ENCODE results near the gene FBXW11.
"Not testable (repeated sequence)": the region's sequence is repeated elsewhere in the genome, so short reads cannot be mapped to it uniquely, and the experiment has no call there.

The FBXW11 gene

DNA sequence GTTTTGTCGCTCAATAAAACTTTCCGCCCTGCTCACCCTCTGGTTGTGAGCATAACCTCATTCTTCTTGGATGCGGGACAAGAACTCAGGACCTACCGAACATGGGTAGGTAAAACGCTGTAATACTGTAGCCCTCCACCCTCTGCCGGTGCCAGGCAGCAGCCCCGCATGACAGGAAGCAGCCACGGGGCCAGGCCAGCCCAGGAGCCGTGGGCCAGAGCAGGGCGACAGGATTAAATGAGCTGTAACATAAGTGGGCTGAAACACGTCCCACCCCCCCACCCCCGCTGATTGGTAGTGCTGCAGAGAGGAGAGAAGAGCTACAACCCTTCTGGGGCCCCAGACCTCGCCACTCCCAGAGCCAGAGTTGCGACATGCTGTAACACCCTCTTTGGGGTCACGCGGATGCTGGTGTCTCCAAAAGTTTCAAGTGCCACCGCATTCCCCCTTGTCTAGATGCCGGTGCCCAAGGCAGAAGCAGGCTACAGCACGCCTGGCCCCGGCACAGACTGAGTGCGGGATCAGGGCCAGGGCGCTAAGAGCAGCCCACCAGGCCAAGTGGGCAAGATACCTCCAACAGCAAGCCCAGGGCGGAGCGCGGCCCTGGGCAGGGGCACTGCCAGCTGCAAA lies 81.8 kb downstream of the FBXW11 start:
- Histone ChIP-seq H3K9ac (ENCODE audit: low read depth in 1 of 2, low read length in 2 of 2) (no peak overlapping the region), H3K27me3 (ENCODE audit: control insufficient read depth in 2 of 2, insufficient read depth in 2 of 2, low read length in 2 of 2) (no peaks in the 10 kb centered on the region), H3K36me3 (ENCODE audit: control insufficient read depth in 2 of 2, insufficient read depth in 2 of 2, low read length in 2 of 2) (no peaks in the 10 kb centered on the region), H3K4me1 (ENCODE audit: control insufficient read depth in 2 of 2, insufficient read depth in 2 of 2, low read length in 2 of 2) (no peaks in the 10 kb centered on the region), H3K27ac (ENCODE audit: low read depth in 2 of 2, low read length in 2 of 2) (no peak overlapping the region), H3K4me3 (ENCODE audit: low read length in 2 of 2) (no peak overlapping the region), H3K9me3 (ENCODE audit: control insufficient read depth in 2 of 2, low read length in 2 of 2) (no peaks in the 10 kb centered on the region)

DNA sequence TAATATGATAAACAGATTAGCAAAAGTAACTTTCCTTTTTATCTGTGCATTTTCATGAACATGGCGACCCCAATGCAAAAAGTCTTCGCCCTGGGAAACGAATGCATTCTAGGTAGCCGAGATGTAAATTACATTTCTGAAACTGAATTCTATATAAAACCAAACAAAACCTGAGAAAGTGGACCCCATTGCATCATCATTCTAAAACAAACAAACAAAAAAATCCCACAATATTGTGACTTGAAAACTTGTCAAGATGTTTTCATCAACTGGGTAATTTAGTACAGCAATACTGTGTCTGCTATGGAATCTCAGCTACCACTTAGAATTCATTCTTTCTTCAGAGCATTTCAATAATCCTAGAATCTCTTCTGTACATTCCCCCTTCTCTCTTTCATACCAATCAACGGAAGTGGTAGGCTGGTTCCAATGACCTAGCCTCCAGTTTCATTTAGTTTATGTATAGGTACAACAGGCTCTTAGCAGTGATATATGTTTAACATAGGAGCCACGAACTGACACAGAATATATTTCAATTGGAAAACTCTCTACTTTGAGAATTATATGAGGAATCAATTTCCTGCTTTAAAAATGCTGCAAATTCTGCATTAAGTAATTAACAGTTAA lies 85.6 kb downstream of the FBXW11 start:
- H3K9ac ChIP-seq (ENCODE audit: low read depth in 1 of 2, low read length in 2 of 2): no peak overlapping the region

GRCh38 chr5:171915700-171916099 lies 90.7 kb downstream of the FBXW11 start:
- H3K4me1 ChIP-seq (ENCODE audit: control insufficient read depth in 2 of 2, insufficient read depth in 2 of 2, low read length in 2 of 2); H3K9me3 ChIP-seq (ENCODE audit: control insufficient read depth in 2 of 2, low read length in 2 of 2); H3K27me3 ChIP-seq (ENCODE audit: control insufficient read depth in 2 of 2, insufficient read depth in 2 of 2, low read length in 2 of 2): not testable (repeated sequence)

More for the DNA sequence above, 85.6 kb downstream of the FBXW11 start:
- no peaks in the 10 kb centered on the region for H3K27me3 ChIP-seq (ENCODE audit: control insufficient read depth in 2 of 2, insufficient read depth in 2 of 2, low read length in 2 of 2)
- no peak overlapping the region for H3K4me3 ChIP-seq (ENCODE audit: low read length in 2 of 2)
- H3K9me3 ChIP-seq (ENCODE audit: control insufficient read depth in 2 of 2, low read length in 2 of 2): no peaks in the 10 kb centered on the region
- no peaks in the 10 kb centered on the region for H3K4me1 ChIP-seq (ENCODE audit: control insufficient read depth in 2 of 2, insufficient read depth in 2 of 2, low read length in 2 of 2)
- no peak overlapping the region for H3K27ac ChIP-seq (ENCODE audit: low read depth in 2 of 2, low read length in 2 of 2)
- H3K36me3 ChIP-seq (ENCODE audit: control insufficient read depth in 2 of 2, insufficient read depth in 2 of 2, low read length in 2 of 2): no peaks in the 10 kb centered on the region

DNA sequence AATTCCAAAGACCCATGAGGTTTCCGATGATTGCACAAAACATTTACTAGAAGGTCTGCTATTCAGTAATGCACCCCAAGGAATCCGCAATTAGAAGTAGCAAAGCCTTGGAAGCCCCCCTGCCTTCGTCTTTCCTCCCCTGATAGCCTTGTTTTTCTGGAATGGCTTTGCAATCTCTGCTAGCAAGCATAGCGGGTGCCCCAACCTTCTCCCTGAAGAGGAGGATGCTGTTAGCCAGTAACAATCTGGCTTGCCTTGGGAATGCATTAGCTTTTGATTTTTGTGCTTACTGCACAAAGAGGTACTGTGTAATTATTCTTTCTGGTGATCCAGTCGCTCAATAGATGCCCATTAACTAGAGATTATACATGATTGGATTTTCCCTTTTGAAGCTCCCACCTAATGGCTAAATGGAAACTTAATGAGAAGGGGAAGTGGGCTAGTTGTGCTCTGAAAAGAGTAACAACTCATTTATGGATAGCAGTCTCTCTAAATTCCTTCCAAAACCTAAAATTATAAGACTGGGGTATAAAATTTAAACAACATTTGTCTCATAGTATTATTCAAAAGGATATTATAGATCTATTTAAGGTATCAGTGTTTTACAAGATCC lies 91.6 kb downstream of the FBXW11 start:
- Histone ChIP-seq H3K4me3 (ENCODE audit: low read length in 2 of 2) (no peak overlapping the region), H3K36me3 (ENCODE audit: control insufficient read depth in 2 of 2, insufficient read depth in 2 of 2, low read length in 2 of 2) (peaks cover 0 to 5% of the 10 kb centered on the region in 2 donors), H3K9me3 (ENCODE audit: control insufficient read depth in 2 of 2, low read length in 2 of 2) (no peaks in the 10 kb centered on the region), H3K4me1 (ENCODE audit: control insufficient read depth in 2 of 2, insufficient read depth in 2 of 2, low read length in 2 of 2) (no peaks in the 10 kb centered on the region), H3K9ac (ENCODE audit: low read depth in 1 of 2, low read length in 2 of 2) (no peak overlapping the region), H3K27me3 (ENCODE audit: control insufficient read depth in 2 of 2, insufficient read depth in 2 of 2, low read length in 2 of 2) (no peaks in the 10 kb centered on the region), H3K27ac (ENCODE audit: low read depth in 2 of 2, low read length in 2 of 2) (no peak overlapping the region)

More at GRCh38 chr5:171915700-171916099, 90.7 kb downstream of the FBXW11 start:
- not testable (repeated sequence) for H3K36me3 ChIP-seq (ENCODE audit: control insufficient read depth in 2 of 2, insufficient read depth in 2 of 2, low read length in 2 of 2); H3K27ac ChIP-seq (ENCODE audit: low read depth in 2 of 2, low read length in 2 of 2); H3K9ac ChIP-seq (ENCODE audit: low read depth in 1 of 2, low read length in 2 of 2); H3K4me3 ChIP-seq (ENCODE audit: low read length in 2 of 2)

DNA sequence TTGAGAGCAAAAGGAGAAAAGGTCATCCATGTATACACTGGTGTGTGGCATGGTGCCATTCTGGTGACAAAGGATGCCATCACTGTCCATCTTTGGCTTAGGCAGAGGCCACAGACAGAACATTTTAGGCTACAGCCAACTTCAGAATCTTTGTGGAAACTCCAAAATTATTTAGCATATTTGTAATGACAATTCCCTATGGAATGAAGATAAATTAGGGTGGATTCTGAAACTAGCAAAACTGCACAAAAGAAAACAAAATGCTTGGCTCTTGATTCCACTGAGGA lies 92.5 kb downstream of the FBXW11 start:
- Histone ChIP-seq H3K27ac (ENCODE audit: low read depth in 2 of 2, low read length in 2 of 2) (no peak overlapping the region), H3K9ac (ENCODE audit: low read depth in 1 of 2, low read length in 2 of 2) (no peak overlapping the region), H3K4me3 (ENCODE audit: low read length in 2 of 2) (no peak overlapping the region), H3K4me1 (ENCODE audit: control insufficient read depth in 2 of 2, insufficient read depth in 2 of 2, low read length in 2 of 2) (no peaks in the 10 kb centered on the region), H3K9me3 (ENCODE audit: control insufficient read depth in 2 of 2, low read length in 2 of 2) (no peaks in the 10 kb centered on the region), H3K36me3 (ENCODE audit: control insufficient read depth in 2 of 2, insufficient read depth in 2 of 2, low read length in 2 of 2) (peaks cover 2 to 7% of the 10 kb centered on the region in 2 donors), H3K27me3 (ENCODE audit: control insufficient read depth in 2 of 2, insufficient read depth in 2 of 2, low read length in 2 of 2) (no peaks in the 10 kb centered on the region)

DNA sequence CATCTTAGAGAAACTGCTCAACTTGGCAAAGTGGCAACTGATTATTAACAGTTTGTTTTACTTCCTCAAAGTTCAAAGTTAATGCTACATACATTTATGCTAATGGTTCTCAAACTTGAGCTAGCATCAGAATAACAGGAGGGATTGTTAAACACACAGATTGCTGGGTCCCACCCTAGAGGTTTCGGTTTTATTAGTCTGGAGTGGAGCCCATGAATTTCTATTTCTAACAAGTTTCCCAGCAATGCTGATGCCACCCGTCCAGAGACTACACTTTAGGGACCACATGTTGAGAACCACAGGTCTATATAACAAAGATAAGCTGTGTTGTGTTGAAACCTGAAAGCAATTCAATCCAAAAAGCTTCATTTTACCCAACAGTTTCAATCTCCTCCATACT lies 95.3 kb downstream of the FBXW11 start:
- Histone ChIP-seq H3K4me3 (ENCODE audit: low read length in 2 of 2) (no peak overlapping the region), H3K27me3 (ENCODE audit: control insufficient read depth in 2 of 2, insufficient read depth in 2 of 2, low read length in 2 of 2) (no peaks in the 10 kb centered on the region), H3K36me3 (ENCODE audit: control insufficient read depth in 2 of 2, insufficient read depth in 2 of 2, low read length in 2 of 2) (peaks cover 5 to 7% of the 10 kb centered on the region in 2 donors), H3K4me1 (ENCODE audit: control insufficient read depth in 2 of 2, insufficient read depth in 2 of 2, low read length in 2 of 2) (no peaks in the 10 kb centered on the region), H3K9me3 (ENCODE audit: control insufficient read depth in 2 of 2, low read length in 2 of 2) (no peaks in the 10 kb centered on the region), H3K27ac (ENCODE audit: low read depth in 2 of 2, low read length in 2 of 2) (no peak overlapping the region), H3K9ac (ENCODE audit: low read depth in 1 of 2, low read length in 2 of 2) (no peak overlapping the region)

- H3K9ac ChIP-seq (ENCODE audit: low read depth in 1 of 2, low read length in 2 of 2): no peak overlapping the region
- H3K4me3 ChIP-seq (ENCODE audit: low read length in 2 of 2): no peak overlapping the region
- no peaks in the 10 kb centered on the region for H3K9me3 ChIP-seq (ENCODE audit: control insufficient read depth in 2 of 2, low read length in 2 of 2)
- H3K27ac ChIP-seq (ENCODE audit: low read depth in 2 of 2, low read length in 2 of 2): no peak overlapping the region
- peaks cover 7% of the 10 kb centered on the region in 2 donors for H3K36me3 ChIP-seq (ENCODE audit: control insufficient read depth in 2 of 2, insufficient read depth in 2 of 2, low read length in 2 of 2)
- H3K4me1 ChIP-seq (ENCODE audit: control insufficient read depth in 2 of 2, insufficient read depth in 2 of 2, low read length in 2 of 2): no peaks in the 10 kb centered on the region
- no peaks in the 10 kb centered on the region for H3K27me3 ChIP-seq (ENCODE audit: control insufficient read depth in 2 of 2, insufficient read depth in 2 of 2, low read length in 2 of 2)
These were observed 97.8 kb downstream of the FBXW11 start for GRCh38 chr5:171908638-171909037.

DNA sequence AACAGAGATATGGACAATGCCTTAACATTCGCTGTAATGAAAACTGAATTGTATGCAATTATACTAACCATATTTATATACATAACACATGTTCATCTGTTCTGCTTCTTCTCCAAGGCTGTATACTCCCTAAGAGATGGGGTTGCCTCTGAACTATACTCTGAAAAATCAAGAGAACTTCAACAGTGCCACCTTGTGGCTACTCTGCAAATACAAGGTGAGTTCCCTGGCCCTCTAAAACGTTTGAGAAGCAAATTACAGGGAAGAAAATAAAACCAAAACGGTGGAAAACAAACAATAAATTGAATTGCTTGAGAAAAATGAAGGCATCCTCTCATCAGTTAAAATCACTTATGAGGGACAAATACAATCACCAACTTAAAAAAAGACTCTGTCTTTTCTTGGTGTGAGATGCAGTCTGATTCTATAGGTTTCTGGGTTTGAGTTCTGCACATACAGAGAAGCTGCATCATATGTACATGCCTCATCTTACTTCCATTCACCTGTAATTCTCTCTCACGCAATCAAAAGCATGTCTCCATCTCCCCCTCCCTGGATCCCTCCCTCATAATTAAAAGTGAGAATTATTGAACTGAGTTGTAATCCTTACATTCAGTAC lies 98.6 kb downstream of the FBXW11 start:
- Histone ChIP-seq H3K9ac (ENCODE audit: low read depth in 1 of 2, low read length in 2 of 2) (no peak overlapping the region), H3K4me1 (ENCODE audit: control insufficient read depth in 2 of 2, insufficient read depth in 2 of 2, low read length in 2 of 2) (no peaks in the 10 kb centered on the region), H3K4me3 (ENCODE audit: low read length in 2 of 2) (no peak overlapping the region), H3K27me3 (ENCODE audit: control insufficient read depth in 2 of 2, insufficient read depth in 2 of 2, low read length in 2 of 2) (no peaks in the 10 kb centered on the region), H3K9me3 (ENCODE audit: control insufficient read depth in 2 of 2, low read length in 2 of 2) (no peaks in the 10 kb centered on the region), H3K36me3 (ENCODE audit: control insufficient read depth in 2 of 2, insufficient read depth in 2 of 2, low read length in 2 of 2) (peaks cover 7% of the 10 kb centered on the region in 2 donors), H3K27ac (ENCODE audit: low read depth in 2 of 2, low read length in 2 of 2) (no peak overlapping the region)

DNA sequence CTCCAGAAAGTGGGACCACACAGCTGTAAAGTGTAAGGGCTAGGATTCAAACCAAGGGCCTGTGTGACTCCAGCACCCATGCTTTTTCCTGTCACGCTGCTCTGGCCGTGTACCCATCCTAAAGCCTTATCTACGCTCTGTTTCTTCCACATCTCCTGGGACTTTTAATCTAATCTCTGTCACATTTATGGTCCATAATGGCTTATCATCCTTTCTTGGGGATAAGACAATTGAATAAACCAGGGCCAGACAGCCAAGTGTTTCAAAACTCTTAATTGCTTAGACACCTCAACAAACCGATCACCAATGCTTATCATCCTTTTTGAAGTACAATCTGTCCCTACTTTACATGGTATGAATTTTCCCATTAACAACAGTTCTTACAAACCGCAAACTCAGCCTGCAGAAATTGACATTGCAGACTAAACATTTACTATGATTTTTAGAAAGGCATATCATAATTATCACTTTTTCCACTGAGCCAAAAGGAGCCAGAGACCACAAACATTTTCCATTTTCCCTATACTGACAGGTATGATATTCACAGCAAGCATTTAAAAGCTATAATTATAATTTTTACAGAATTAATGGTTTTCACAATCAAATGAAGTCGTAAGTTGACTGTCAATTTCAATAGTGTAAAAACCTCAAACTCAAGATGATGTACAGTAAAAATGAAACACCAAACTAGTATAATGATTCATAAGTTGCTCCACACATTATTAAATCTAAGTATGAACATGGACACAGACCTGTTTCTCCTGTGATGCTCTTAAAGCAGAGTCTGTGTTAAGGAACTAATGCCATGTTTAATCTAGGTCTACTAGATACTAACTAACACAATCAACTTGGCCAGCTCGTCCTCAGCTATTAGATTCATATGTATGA lies 99.5 kb downstream of the FBXW11 start:
- H3K27ac ChIP-seq (ENCODE audit: low read depth in 2 of 2, low read length in 2 of 2): no peak overlapping the region
- H3K9ac ChIP-seq (ENCODE audit: low read depth in 1 of 2, low read length in 2 of 2): no peak overlapping the region
- no peak overlapping the region for H3K4me3 ChIP-seq (ENCODE audit: low read length in 2 of 2)
- no peaks in the 10 kb centered on the region for H3K9me3 ChIP-seq (ENCODE audit: control insufficient read depth in 2 of 2, low read length in 2 of 2)
- no peaks in the 10 kb centered on the region for H3K27me3 ChIP-seq (ENCODE audit: control insufficient read depth in 2 of 2, insufficient read depth in 2 of 2, low read length in 2 of 2)
- peaks cover 7% of the 10 kb centered on the region in 2 donors for H3K36me3 ChIP-seq (ENCODE audit: control insufficient read depth in 2 of 2, insufficient read depth in 2 of 2, low read length in 2 of 2)
- H3K4me1 ChIP-seq (ENCODE audit: control insufficient read depth in 2 of 2, insufficient read depth in 2 of 2, low read length in 2 of 2): no peaks in the 10 kb centered on the region

Data from mucosa of rectum (tissue), 2 donors.